GM23338 (cell line): ENCODE results near the gene IGF2R. TPM values are rescaled to one million over a fixed set of nuclear protein-coding genes. Genes with fewer than 3 reads are reported as not detected.

Experiments used
- ATAC-seq: fragments of 200-7000 bp; cut with Tn5 transposase; 3 replicates; pipeline ENCODE4 v1.9.1; 2020
- DNase-seq: peaks from one replicate; pipeline ENCODE4 v3.0.0-alpha.2; 2015; ENCODE audit warnings: low spot score
- H2AFZ ChIP-seq: fragments of 200-600 bp; sonication (generic); 2 replicates; pipeline ENCODE4 v1.8.0; 2016; ENCODE audit warnings: antibody characterized with exemption, mild to moderate bottlenecking, moderate library complexity
- H3F3A ChIP-seq: fragments of 200-600 bp; sonication (generic); replicated peaks from 2 replicates; pipeline ENCODE4 v1.8.0; 2017; ENCODE audit warnings: antibody characterized with exemption, mixed run types, low read depth
- H3K27ac ChIP-seq: fragments of 200-600 bp; sonication (generic); 2 replicates; pipeline ENCODE4 v1.6.1; 2016; ENCODE audit warnings: low read depth
- H3K27me3 ChIP-seq: fragments of 200-600 bp; sonication (generic); 2 replicates; pipeline ENCODE4 v1.8.0; 2016; ENCODE audit warnings: mild to moderate bottlenecking, mixed run types, moderate library complexity; ENCODE audit not compliant: insufficient read depth
- H3K36me3 ChIP-seq: fragments of 200-600 bp; sonication (generic); 2 replicates; pipeline ENCODE4 v1.8.0; 2016; ENCODE audit warnings: mild to moderate bottlenecking; ENCODE audit not compliant: insufficient read depth
- H3K4me1 ChIP-seq: fragments of 200-600 bp; sonication (generic); 2 replicates; pipeline ENCODE4 v1.8.0; 2016; ENCODE audit warnings: mild to moderate bottlenecking, moderate library complexity; ENCODE audit not compliant: insufficient read depth
- H3K4me2 ChIP-seq: fragments of 200-600 bp; sonication (generic); 2 replicates; pipeline ENCODE4 v1.7.1; 2017; ENCODE audit warnings: mixed run types
- H3K4me3 ChIP-seq: fragments of 200-600 bp; sonication (generic); 2 replicates; pipeline ENCODE4 v1.6.1; 2016; ENCODE audit warnings: mixed run types
- H3K79me2 ChIP-seq: fragments of 200-600 bp; sonication (generic); replicated peaks from 2 replicates; pipeline ENCODE4 v1.8.0; 2017; ENCODE audit warnings: mild to moderate bottlenecking; ENCODE audit not compliant: insufficient read depth
- H3K9me2 ChIP-seq: fragments of 200-600 bp; sonication (generic); 2 replicates; pipeline ENCODE4 v1.8.0; 2017; ENCODE audit not compliant: insufficient read depth
- H4K20me1 ChIP-seq: fragments of 200-600 bp; sonication (generic); replicated peaks from 2 replicates; pipeline ENCODE4 v1.8.0; 2017; ENCODE audit warnings: mild to moderate bottlenecking; ENCODE audit not compliant: insufficient read depth
- H3K27ac Mint-ChIP-seq: 2 replicates; pipeline ENCODE4 v1.8.0; 2020; ENCODE audit warnings: inconsistent platforms, mild to moderate bottlenecking, moderate library complexity, mixed read lengths
- H3K27me3 Mint-ChIP-seq: 3 replicates; pipeline ENCODE4 v1.8.0; 2022; ENCODE audit warnings: low read depth, mild to moderate bottlenecking, moderate library complexity, mixed read lengths, inconsistent platforms; ENCODE audit not compliant: insufficient read depth, poor library complexity
- H3K36me3 Mint-ChIP-seq: 3 replicates; pipeline ENCODE4 v1.8.0; 2021; ENCODE audit warnings: low read depth, mild to moderate bottlenecking, inconsistent platforms, moderate library complexity, mixed read lengths
- H3K4me1 Mint-ChIP-seq: 3 replicates; pipeline ENCODE4 v1.8.0; 2020; ENCODE audit warnings: mild to moderate bottlenecking, inconsistent platforms, mixed read lengths
- H3K4me3 Mint-ChIP-seq: 3 replicates; pipeline ENCODE4 v1.8.0; 2021; ENCODE audit warnings: moderate library complexity, mild to moderate bottlenecking, inconsistent platforms, mixed read lengths
- H3K9me3 Mint-ChIP-seq: 3 replicates; pipeline ENCODE4 v1.8.0; 2020; ENCODE audit warnings: moderate library complexity, mild to moderate bottlenecking, inconsistent platforms, mixed read lengths
- CREB1 ChIP-seq: fragments of 250-450 bp; sonication (Bioruptor Pico); IDR thresholded peaks from 2 replicates; pipeline ENCODE4 v1.5.0; 2020; ENCODE audit warnings: low read depth, mild to moderate bottlenecking, moderate library complexity
- EZH2 ChIP-seq: fragments of 200-600 bp; sonication (generic); IDR thresholded peaks from one replicate; pipeline ENCODE4 v1.8.0; 2017; ENCODE audit warnings: antibody characterized with exemption, mild to moderate bottlenecking, low read depth; ENCODE audit not compliant: unreplicated experiment
- EZH2phosphoT487 ChIP-seq: fragments of 200-600 bp; sonication (generic); IDR thresholded peaks from one replicate; pipeline ENCODE4 v1.8.1; 2018; ENCODE audit warnings: antibody characterized with exemption; ENCODE audit not compliant: unreplicated experiment
- JUNB ChIP-seq: IDR thresholded peaks from one replicate; pipeline ENCODE4 v1.6.1; 2016; ENCODE audit warnings: antibody characterized with exemption; ENCODE audit not compliant: unreplicated experiment
- NANOG ChIP-seq: IDR thresholded peaks from 2 replicates; pipeline ENCODE4 v1.6.1; 2016; ENCODE audit warnings: antibody characterized with exemption, borderline replicate concordance
- POLR2AphosphoS5 ChIP-seq: IDR thresholded peaks from 2 replicates; pipeline ENCODE4 v1.6.1; 2016; ENCODE audit warnings: antibody characterized with exemption, low read depth
- STAT1 ChIP-seq: IDR thresholded peaks from one replicate; pipeline ENCODE4 v1.6.1; 2016; ENCODE audit warnings: antibody characterized with exemption; ENCODE audit not compliant: unreplicated experiment
- ZNF114 ChIP-seq: fragments of 250-450 bp; sonication (Bioruptor Pico); IDR thresholded peaks from 2 replicates; pipeline ENCODE4 v1.5.0; 2020; ENCODE audit warnings: mild to moderate bottlenecking, moderate library complexity
- ZNF331 ChIP-seq: fragments of 250-450 bp; sonication (Bioruptor Pico); IDR thresholded peaks from 2 replicates; pipeline ENCODE4 v1.5.0; 2020; ENCODE audit warnings: low read depth, mild to moderate bottlenecking, moderate library complexity
- polyA plus RNA-seq: library from polyadenylated mRNA; unstranded; fragments of >200 nt; fragmentation: Nextera tagmentation; extraction: Ambion mirVana; gene quantifications from 2 replicates; pipeline ENCODE4 v1.2.1, GENCODE V29; 2016
- total RNA-seq: library from RNA; depleted of rRNA; stranded (reverse); fragments of >200 nt; shearing (Covaris generic); gene quantifications from 2 replicates; pipeline ENCODE4 v1.2.3, GENCODE V29; 2014
- TF ChIP-seq, protein P1 (sequence below): IDR thresholded peaks from 2 replicates; pipeline ENCODE4 v1.6.1; 2016; ENCODE audit warnings: antibody characterized with exemption
- TF ChIP-seq, protein P2 (sequence below), 2 experiments: fragments of 200-600 bp in 1 of 2; sonication (generic) in 1 of 2; conservative IDR thresholded peaks; 2 replicates each; pipeline versions ENCODE4 v1.5.1 to v1.6.1; 2016 to 2017; ENCODE audit warnings: antibody characterized with exemption in 2 of 2, low read depth in 2 of 2, mild to moderate bottlenecking in 2 of 2, moderate library complexity in 1 of 2
- TF ChIP-seq, protein P3 (sequence below): IDR thresholded peaks from one replicate; pipeline ENCODE4 v1.6.1; 2018; ENCODE audit warnings: antibody characterized with exemption; ENCODE audit not compliant: unreplicated experiment
- TF ChIP-seq, protein P4 (sequence below): fragments of 250-450 bp; sonication (Bioruptor Pico); IDR thresholded peaks from 2 replicates; pipeline ENCODE4 v1.5.0; 2020; ENCODE audit warnings: mild to moderate bottlenecking, moderate library complexity

The IGF2R gene
- total and polyA plus RNA-seq, 2 experiments from 2014 or later, result 12.5 to 76.4 TPM

DNA sequence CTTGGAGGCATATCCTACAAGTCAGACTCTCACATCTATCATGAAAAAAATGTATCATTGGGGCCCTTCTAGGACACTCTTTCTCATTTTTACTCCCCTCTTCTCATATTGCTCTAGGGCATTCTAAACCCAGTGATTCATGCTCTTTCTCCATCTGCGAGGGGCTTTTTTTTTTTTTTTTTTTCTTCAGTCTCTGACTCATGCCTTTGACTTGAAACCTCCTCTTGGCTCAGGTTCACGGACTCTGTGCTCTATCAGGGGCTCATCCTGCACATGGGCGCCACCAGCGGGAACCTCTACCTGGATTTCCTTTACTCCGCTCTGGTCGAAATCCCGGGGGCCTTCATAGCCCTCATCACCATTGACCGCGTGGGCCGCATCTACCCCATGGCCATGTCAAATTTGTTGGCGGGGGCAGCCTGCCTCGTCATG is 170.6 kb downstream of the IGF2R start:
- DNase-seq (no peak), ATAC-seq (no peak)
- no peak overlapping the region for H2AFZ ChIP-seq
- TF ChIP-seq ZNF114 (CRISPR knock-in tag) (no peak), POLR2AphosphoS5 (no peak), ZNF331 (CRISPR knock-in tag) (no peak), EZH2phosphoT487 (no peak), EZH2 (no peak), JUNB (no peak), STAT1 (no peak), NANOG (no peak), CREB1 (no peak)
- TF ChIP-seq, protein P1, sequence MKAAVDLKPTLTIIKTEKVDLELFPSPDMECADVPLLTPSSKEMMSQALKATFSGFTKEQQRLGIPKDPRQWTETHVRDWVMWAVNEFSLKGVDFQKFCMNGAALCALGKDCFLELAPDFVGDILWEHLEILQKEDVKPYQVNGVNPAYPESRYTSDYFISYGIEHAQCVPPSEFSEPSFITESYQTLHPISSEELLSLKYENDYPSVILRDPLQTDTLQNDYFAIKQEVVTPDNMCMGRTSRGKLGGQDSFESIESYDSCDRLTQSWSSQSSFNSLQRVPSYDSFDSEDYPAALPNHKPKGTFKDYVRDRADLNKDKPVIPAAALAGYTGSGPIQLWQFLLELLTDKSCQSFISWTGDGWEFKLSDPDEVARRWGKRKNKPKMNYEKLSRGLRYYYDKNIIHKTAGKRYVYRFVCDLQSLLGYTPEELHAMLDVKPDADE, result no peak
- TF ChIP-seq, protein P2, sequence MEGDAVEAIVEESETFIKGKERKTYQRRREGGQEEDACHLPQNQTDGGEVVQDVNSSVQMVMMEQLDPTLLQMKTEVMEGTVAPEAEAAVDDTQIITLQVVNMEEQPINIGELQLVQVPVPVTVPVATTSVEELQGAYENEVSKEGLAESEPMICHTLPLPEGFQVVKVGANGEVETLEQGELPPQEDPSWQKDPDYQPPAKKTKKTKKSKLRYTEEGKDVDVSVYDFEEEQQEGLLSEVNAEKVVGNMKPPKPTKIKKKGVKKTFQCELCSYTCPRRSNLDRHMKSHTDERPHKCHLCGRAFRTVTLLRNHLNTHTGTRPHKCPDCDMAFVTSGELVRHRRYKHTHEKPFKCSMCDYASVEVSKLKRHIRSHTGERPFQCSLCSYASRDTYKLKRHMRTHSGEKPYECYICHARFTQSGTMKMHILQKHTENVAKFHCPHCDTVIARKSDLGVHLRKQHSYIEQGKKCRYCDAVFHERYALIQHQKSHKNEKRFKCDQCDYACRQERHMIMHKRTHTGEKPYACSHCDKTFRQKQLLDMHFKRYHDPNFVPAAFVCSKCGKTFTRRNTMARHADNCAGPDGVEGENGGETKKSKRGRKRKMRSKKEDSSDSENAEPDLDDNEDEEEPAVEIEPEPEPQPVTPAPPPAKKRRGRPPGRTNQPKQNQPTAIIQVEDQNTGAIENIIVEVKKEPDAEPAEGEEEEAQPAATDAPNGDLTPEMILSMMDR (conservative IDR thresholded peaks at IDR 0.05; ENCODE audit: low read depth in 2 of 2), result no peak
- TF ChIP-seq, protein P3, sequence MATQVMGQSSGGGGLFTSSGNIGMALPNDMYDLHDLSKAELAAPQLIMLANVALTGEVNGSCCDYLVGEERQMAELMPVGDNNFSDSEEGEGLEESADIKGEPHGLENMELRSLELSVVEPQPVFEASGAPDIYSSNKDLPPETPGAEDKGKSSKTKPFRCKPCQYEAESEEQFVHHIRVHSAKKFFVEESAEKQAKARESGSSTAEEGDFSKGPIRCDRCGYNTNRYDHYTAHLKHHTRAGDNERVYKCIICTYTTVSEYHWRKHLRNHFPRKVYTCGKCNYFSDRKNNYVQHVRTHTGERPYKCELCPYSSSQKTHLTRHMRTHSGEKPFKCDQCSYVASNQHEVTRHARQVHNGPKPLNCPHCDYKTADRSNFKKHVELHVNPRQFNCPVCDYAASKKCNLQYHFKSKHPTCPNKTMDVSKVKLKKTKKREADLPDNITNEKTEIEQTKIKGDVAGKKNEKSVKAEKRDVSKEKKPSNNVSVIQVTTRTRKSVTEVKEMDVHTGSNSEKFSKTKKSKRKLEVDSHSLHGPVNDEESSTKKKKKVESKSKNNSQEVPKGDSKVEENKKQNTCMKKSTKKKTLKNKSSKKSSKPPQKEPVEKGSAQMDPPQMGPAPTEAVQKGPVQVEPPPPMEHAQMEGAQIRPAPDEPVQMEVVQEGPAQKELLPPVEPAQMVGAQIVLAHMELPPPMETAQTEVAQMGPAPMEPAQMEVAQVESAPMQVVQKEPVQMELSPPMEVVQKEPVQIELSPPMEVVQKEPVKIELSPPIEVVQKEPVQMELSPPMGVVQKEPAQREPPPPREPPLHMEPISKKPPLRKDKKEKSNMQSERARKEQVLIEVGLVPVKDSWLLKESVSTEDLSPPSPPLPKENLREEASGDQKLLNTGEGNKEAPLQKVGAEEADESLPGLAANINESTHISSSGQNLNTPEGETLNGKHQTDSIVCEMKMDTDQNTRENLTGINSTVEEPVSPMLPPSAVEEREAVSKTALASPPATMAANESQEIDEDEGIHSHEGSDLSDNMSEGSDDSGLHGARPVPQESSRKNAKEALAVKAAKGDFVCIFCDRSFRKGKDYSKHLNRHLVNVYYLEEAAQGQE, result no peak
- TF ChIP-seq, protein P4, sequence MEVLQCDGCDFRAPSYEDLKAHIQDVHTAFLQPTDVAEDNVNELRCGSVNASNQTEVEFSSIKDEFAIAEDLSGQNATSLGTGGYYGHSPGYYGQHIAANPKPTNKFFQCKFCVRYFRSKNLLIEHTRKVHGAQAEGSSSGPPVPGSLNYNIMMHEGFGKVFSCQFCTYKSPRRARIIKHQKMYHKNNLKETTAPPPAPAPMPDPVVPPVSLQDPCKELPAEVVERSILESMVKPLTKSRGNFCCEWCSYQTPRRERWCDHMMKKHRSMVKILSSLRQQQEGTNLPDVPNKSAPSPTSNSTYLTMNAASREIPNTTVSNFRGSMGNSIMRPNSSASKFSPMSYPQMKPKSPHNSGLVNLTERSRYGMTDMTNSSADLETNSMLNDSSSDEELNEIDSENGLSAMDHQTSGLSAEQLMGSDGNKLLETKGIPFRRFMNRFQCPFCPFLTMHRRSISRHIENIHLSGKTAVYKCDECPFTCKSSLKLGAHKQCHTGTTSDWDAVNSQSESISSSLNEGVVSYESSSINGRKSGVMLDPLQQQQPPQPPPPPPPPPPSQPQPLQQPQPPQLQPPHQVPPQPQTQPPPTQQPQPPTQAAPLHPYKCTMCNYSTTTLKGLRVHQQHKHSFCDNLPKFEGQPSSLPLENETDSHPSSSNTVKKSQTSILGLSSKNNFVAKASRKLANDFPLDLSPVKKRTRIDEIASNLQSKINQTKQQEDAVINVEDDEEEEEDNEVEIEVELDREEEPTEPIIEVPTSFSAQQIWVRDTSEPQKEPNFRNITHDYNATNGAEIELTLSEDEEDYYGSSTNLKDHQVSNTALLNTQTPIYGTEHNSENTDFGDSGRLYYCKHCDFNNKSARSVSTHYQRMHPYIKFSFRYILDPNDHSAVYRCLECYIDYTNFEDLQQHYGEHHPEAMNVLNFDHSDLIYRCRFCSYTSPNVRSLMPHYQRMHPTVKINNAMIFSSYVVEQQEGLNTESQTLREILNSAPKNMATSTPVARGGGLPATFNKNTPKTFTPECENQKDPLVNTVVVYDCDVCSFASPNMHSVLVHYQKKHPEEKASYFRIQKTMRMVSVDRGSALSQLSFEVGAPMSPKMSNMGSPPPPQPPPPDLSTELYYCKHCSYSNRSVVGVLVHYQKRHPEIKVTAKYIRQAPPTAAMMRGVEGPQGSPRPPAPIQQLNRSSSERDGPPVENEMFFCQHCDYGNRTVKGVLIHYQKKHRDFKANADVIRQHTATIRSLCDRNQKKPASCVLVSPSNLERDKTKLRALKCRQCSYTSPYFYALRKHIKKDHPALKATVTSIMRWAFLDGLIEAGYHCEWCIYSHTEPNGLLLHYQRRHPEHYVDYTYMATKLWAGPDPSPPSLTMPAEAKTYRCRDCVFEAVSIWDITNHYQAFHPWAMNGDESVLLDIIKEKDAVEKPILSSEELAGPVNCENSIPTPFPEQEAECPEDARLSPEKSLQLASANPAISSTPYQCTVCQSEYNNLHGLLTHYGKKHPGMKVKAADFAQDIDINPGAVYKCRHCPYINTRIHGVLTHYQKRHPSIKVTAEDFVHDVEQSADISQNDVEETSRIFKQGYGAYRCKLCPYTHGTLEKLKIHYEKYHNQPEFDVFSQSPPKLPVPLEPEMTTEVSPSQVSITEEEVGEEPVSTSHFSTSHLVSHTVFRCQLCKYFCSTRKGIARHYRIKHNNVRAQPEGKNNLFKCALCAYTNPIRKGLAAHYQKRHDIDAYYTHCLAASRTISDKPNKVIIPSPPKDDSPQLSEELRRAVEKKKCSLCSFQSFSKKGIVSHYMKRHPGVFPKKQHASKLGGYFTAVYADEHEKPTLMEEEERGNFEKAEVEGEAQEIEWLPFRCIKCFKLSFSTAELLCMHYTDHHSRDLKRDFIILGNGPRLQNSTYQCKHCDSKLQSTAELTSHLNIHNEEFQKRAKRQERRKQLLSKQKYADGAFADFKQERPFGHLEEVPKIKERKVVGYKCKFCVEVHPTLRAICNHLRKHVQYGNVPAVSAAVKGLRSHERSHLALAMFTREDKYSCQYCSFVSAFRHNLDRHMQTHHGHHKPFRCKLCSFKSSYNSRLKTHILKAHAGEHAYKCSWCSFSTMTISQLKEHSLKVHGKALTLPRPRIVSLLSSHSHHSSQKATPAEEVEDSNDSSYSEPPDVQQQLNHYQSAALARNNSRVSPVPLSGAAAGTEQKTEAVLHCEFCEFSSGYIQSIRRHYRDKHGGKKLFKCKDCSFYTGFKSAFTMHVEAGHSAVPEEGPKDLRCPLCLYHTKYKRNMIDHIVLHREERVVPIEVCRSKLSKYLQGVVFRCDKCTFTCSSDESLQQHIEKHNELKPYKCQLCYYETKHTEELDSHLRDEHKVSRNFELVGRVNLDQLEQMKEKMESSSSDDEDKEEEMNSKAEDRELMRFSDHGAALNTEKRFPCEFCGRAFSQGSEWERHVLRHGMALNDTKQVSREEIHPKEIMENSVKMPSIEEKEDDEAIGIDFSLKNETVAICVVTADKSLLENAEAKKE (CRISPR knock-in tag), result no peak
- H3K27me3 ChIP-seq, result no peaks in the 10 kb centered on the region
- H4K20me1 ChIP-seq, result no peaks in the 10 kb centered on the region
- no peak overlapping the region for H3K4me2 ChIP-seq
- peaks cover 20% of the 10 kb centered on the region for H3K4me1 Mint-ChIP-seq
- H3K9me3 Mint-ChIP-seq, result no peaks in the 10 kb centered on the region; the same call in 2 of the 3 replicates
- H3K4me3 Mint-ChIP-seq, result no peak overlapping the region
- H3K36me3 Mint-ChIP-seq, result no peaks in the 10 kb centered on the region
- H3K9me2 ChIP-seq, result no peaks in the 10 kb centered on the region
- H3K4me1 ChIP-seq, result no peaks in the 10 kb centered on the region
- no peak overlapping the region for H3K27ac Mint-ChIP-seq
- H3K79me2 ChIP-seq, result no peaks in the 10 kb centered on the region
- H3K27me3 Mint-ChIP-seq, result peaks cover 10% of the 10 kb centered on the region
- no peaks in the 10 kb centered on the region for H3F3A ChIP-seq
- H3K4me3 ChIP-seq, result no peak overlapping the region
- H3K36me3 ChIP-seq, result no peaks in the 10 kb centered on the region
- H3K27ac ChIP-seq, result no peak overlapping the region
